GM12891 (cell line): ENCODE measurements around the gene UCHL5.

ENCODE experiments used
- DNase-seq: peaks from one replicate; pipeline ENCODE4 v3.0.0; 2011; ENCODE audit warnings: low spot score; ENCODE audit not compliant: insufficient read length
- FAIRE-seq: peaks from 2 replicates; lab custom pipeline; 2011; peaks lifted over from hg19 to GRCh38; lab: Jason Lieb, UNC
- PAX5 ChIP-seq: IDR thresholded peaks from 2 replicates; pipeline ENCODE4 v1.6.1; 2011; ENCODE audit warnings: low read length, moderate library complexity, mild to moderate bottlenecking; ENCODE audit not compliant: insufficient read depth, severe bottlenecking
- POLR2A ChIP-seq: IDR thresholded peaks from 2 replicates; pipeline ENCODE4 v1.6.1; 2011; ENCODE audit warnings: low read depth, low read length, control low read depth
- POLR2AphosphoS5 ChIP-seq: IDR thresholded peaks from 2 replicates; pipeline ENCODE4 v1.6.1; 2011; ENCODE audit warnings: low read depth, low read length, control low read depth
- POU2F2 ChIP-seq: IDR thresholded peaks from 2 replicates; pipeline ENCODE4 v1.6.1; 2011; ENCODE audit warnings: low read depth, mild to moderate bottlenecking, control low read depth, low read length, moderate library complexity
- SPI1 ChIP-seq: IDR thresholded peaks from 2 replicates; pipeline ENCODE4 v1.6.1; 2011; ENCODE audit warnings: low read depth, low read length, control low read depth
- TAF1 ChIP-seq: IDR thresholded peaks from 2 replicates; pipeline ENCODE4 v1.6.1; 2011; ENCODE audit warnings: low read depth, low read length, control low read depth

UCHL5 gene

GRCh38 chr1:193087893-193088292 is 28.7 kb upstream of the UCHL5 start:
- FAIRE-seq (no peak), DNase-seq (no peak)
- TF ChIP-seq POU2F2 (no peak), POLR2AphosphoS5 (no peak), PAX5 (no peak), SPI1 (no peak), POLR2A (no peak), TAF1 (no peak)

DNA sequence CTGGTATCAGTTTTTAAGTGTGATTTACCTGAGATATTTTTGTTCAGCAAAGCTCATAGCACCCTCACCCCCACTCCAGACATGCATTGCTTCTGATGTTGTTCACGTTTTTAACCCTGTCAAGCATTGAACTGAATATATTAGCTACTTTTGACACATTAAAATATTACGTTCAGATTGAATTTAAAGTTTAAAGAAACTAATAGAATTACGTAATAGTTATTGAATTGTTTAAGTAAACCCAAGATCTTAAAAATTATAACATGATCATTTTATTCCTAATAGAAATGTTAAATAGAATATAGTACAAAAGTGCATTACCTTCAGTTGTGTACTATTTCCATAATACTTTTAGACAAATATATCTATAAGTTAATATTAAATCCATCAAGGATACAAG is 27.2 kb upstream of the UCHL5 start:
- no peak for DNase-seq
- FAIRE-seq, result no peak
- no peak for TF ChIP-seq POU2F2
- no peak for TF ChIP-seq SPI1
- no peak for TF ChIP-seq TAF1
- no peak for TF ChIP-seq POLR2A
- TF ChIP-seq POLR2AphosphoS5, result no peak
- no peak for TF ChIP-seq PAX5

GRCh38 chr1:193085263-193085662 is 26.1 kb upstream of the UCHL5 start:
- no peak for TF ChIP-seq PAX5
- no peak for TF ChIP-seq POLR2AphosphoS5
- no peak for TF ChIP-seq POLR2A
- TF ChIP-seq TAF1, result no peak
- no peak for DNase-seq
- no peak for FAIRE-seq

- TF ChIP-seq POU2F2 (peak; percentile 80), SPI1 (no peak), POLR2AphosphoS5 (no peak), POLR2A (no peak), PAX5 (no peak), TAF1 (no peak)
- peak; percentile 35 for FAIRE-seq
- no peak for DNase-seq
These were observed 24.4 kb upstream of the UCHL5 start for GRCh38 chr1:193083365-193084088.

GRCh38 chr1:193079187-193079586 is 20.0 kb upstream of the UCHL5 start:
- FAIRE-seq (no peak), DNase-seq (no peak)
- no peak for TF ChIP-seq POU2F2
- TF ChIP-seq POLR2A, result no peak
- no peak for TF ChIP-seq PAX5
- TF ChIP-seq POLR2AphosphoS5, result no peak
- TF ChIP-seq TAF1, result no peak
- TF ChIP-seq SPI1, result no peak

- no peak for FAIRE-seq
- TF ChIP-seq POLR2A, result no peak
- no peak for DNase-seq
These were observed 18.8 kb upstream of the UCHL5 start for GRCh38 chr1:193077991-193078390.

DNA sequence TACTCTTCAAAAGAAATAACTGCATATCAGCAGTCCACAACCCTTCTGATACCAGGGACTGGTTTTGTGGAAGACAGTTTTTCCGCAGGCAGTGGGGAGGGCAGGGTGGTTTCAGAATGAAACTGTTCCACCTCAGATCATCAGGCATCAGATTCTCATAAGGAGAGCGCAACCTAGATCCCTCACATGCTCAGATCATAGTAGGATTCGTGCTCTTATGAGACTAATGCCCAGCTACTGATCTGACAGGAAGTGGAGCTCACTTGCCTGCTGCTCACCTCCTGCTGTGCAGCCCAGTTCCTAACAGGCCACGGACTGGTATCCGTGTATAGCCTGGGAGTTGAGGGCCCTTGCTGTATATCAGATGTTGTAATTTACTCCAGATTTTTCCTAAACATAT is 11.8 kb upstream of the UCHL5 start:
- DNase-seq, result no peak
- FAIRE-seq, result peak; percentile 31
- TF ChIP-seq POLR2A (no peak), PAX5 (no peak), POU2F2 (no peak), POLR2AphosphoS5 (no peak), SPI1 (no peak), TAF1 (no peak)

GRCh38 chr1:193070386-193070753 is 11.2 kb upstream of the UCHL5 start:
- TF ChIP-seq SPI1 (peak; percentile 50), POU2F2 (no peak)
- DNase-seq (no peak), FAIRE-seq (no peak)

DNA sequence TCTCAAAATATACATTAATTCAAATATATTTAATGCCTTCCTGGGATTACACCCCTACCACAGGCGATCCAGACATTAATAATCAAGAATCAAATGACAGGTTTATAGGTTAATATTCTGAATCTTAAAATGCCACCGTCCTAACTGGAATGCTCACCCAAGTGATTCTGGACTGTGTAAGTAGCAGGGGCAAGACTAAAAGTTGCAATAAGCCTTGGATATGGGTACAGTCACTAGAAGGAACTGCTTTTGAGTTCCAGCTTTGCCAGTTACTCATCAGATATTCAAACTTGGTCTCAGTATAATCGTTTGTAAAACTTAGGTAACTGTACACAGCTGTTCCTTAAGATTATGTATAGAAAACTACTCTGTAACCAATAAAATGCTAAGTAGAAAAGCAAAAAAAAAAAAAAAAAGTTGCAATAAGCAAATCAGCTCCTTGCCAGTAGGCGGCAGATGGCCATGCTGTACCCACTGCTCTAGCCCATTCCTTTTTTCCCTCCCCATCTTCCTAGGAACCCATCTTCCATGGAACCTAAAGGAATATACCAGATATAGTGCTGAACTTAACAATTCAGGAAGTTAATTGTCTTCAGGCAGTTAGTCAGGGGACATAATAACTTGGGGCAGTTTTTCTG is 10.7 kb upstream of the UCHL5 start:
- FAIRE-seq (no peak), DNase-seq (no peak)
- TF ChIP-seq TAF1 (no peak), SPI1 (no peak), POU2F2 (no peak), POLR2AphosphoS5 (no peak), PAX5 (no peak), POLR2A (no peak)

DNA sequence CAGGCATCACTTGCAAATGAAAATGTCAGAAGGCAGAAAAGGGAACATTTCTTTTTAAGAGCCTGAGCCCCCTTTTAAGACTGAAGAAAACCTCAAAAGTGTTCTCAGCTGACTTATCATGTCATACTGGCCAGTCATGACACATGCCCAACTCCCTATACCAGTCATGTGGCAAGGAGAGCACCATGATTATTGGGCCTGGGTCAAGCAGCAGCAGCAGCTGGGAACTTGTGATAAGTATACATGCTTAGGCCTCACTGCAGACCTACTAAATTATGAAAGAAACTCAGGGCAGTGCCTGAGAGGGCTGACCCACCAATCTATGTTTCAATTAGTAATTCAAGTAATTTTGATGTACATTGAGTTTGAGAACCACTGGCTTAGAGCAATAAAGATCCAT is 8.9 kb upstream of the UCHL5 start:
- no peak for TF ChIP-seq TAF1
- TF ChIP-seq POU2F2, result no peak
- TF ChIP-seq POLR2A, result no peak
- no peak for TF ChIP-seq POLR2AphosphoS5
- TF ChIP-seq PAX5, result no peak
- no peak for TF ChIP-seq SPI1
- DNase-seq, result no peak
- no peak for FAIRE-seq

- DNase-seq, result no peak
- no peak for TF ChIP-seq POLR2AphosphoS5
- no peak for TF ChIP-seq TAF1
- TF ChIP-seq PAX5, result no peak
- no peak for TF ChIP-seq POLR2A
- TF ChIP-seq SPI1, result no peak
- TF ChIP-seq POU2F2, result no peak
- no peak for FAIRE-seq
These were observed 7.4 kb upstream of the UCHL5 start for GRCh38 chr1:193066606-193067005.
